Stimulated activated naive CD8-positive, alpha-beta T cell treated with anti-CD3 and anti-CD28 coated beads, Interleukin-15, amount 100 ng/mL, for 72 hours (primary cell): ENCODE measurements around the gene NUDT9.

Source experiments
- ATAC-seq: fragments of 150-1000 bp; cut with Tn5 transposase; 2 replicates; pipeline ENCODE4 v1.10.0; 2021; ENCODE audit warnings: mild to moderate bottlenecking, moderate library complexity
- DNase-seq, 2 donors: peaks; one replicate each; pipeline ENCODE4 v3.0.0; 2021 to 2022
- H3K27ac Mint-ChIP-seq, 2 donors: one replicate each; pipeline ENCODE4 v1.8.0; 2022; ENCODE audit warnings: mild to moderate bottlenecking in 2 of 2, mixed read lengths in 2 of 2, moderate library complexity in 2 of 2
- H3K27me3 Mint-ChIP-seq: one replicate; pipeline ENCODE4 v1.8.0; 2022; ENCODE audit warnings: mixed read lengths
- H3K4me1 Mint-ChIP-seq: one replicate; pipeline ENCODE4 v1.8.0; 2022; ENCODE audit warnings: mild to moderate bottlenecking, mixed read lengths
- H3K4me3 Mint-ChIP-seq, 2 donors: one replicate each; pipeline ENCODE4 v1.8.0; 2022; ENCODE audit warnings: mild to moderate bottlenecking in 2 of 2, mixed read lengths in 2 of 2, moderate library complexity in 1 of 2
- H3K9me3 Mint-ChIP-seq, 2 donors: one replicate each; pipeline ENCODE4 v1.8.0; 2022; ENCODE audit warnings: mixed read lengths in 2 of 2

The NUDT9 gene

DNA sequence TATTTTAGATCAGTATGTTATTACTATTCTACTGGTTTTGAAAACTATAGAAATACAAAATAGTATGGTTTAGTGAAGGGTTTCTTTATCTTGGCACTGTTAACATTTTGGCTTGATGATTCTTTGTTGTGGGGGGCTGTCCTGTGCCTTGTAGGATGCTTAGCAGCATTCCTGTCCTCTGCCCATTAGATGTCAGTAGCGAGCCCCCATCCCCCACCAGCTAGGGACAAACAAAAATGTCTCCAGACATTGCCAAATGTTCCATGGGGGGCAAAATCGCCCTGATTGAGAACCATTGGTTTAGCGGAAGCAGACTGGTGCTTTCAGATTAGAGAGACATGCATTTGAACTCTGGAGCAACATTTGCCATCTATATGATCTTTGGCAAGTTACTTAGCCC, 83.5 kb downstream of the NUDT9 start:
- Mint-ChIP-seq H3K9me3 (no peaks in the 10 kb centered on the region), H3K27ac (no peak overlapping the region), H3K4me1 (no peaks in the 10 kb centered on the region)

GRCh38 chr4:87506974-87507701, 84.8 kb downstream of the NUDT9 start:
- Mint-ChIP-seq H3K27me3 (no peaks in the 10 kb centered on the region), H3K4me1 (no peaks in the 10 kb centered on the region), H3K9me3 (no peaks in the 10 kb centered on the region), H3K27ac (no peak overlapping the region), H3K4me3 (no peak overlapping the region)
- no peak for ATAC-seq
- no peak for DNase-seq

More for the DNA sequence above, 83.5 kb downstream of the NUDT9 start:
- ATAC-seq: no peak
- Mint-ChIP-seq H3K4me3 (no peak overlapping the region), H3K27me3 (no peaks in the 10 kb centered on the region)
- DNase-seq: no peak
